ENCODE measurements around the gene TNFSF18.
"Not testable (repeated sequence)": the region's sequence is repeated elsewhere in the genome, so short reads cannot be mapped to it uniquely, and the experiment has no call there.

The TNFSF18 gene

GRCh38 chr1:173050865-173051264 lies at the start of gene TNFSF18:
TSS of gene TNFSF18 (minus strand) at chr1:173050941. CDS start at chr1:173050896, 45 bp downstream.
- H3K4me3 ChIP-seq (ENCODE audit: low read depth, low read length) = no peak within 1 kb of the TSS
- peak; percentile 63 for DNase-seq (ENCODE audit: low read depth)

- DNase-seq (ENCODE audit: low read depth) = no peak
- H3K4me3 ChIP-seq (ENCODE audit: low read depth, low read length) = no peak overlapping the region
These were observed 48.4 kb upstream of the TNFSF18 start for GRCh38 chr1:173099166-173099565.

- no peak overlapping the region for H3K4me3 ChIP-seq (ENCODE audit: low read depth, low read length)
- DNase-seq (ENCODE audit: low read depth) = no peak
These were observed 47.4 kb upstream of the TNFSF18 start for GRCh38 chr1:173098117-173098516.

- peak; percentile 7 for DNase-seq (ENCODE audit: low read depth)
These were observed 46.3 kb upstream of the TNFSF18 start for GRCh38 chr1:173097001-173097400.

GRCh38 chr1:173095632-173096031 lies 44.9 kb upstream of the TNFSF18 start:
- DNase-seq (ENCODE audit: low read depth) = peak; percentile 46
- H3K4me3 ChIP-seq (ENCODE audit: low read depth, low read length) = no peak overlapping the region

More at GRCh38 chr1:173097001-173097400, 46.3 kb upstream of the TNFSF18 start:
- no peak overlapping the region for H3K4me3 ChIP-seq (ENCODE audit: low read depth, low read length)

- no peak for DNase-seq (ENCODE audit: low read depth)
- H3K4me3 ChIP-seq (ENCODE audit: low read depth, low read length) = no peak overlapping the region
These were observed 43.8 kb upstream of the TNFSF18 start for GRCh38 chr1:173094541-173094940.

- no peak for DNase-seq (ENCODE audit: low read depth)
- no peak overlapping the region for H3K4me3 ChIP-seq (ENCODE audit: low read depth, low read length)
These were observed 43.1 kb upstream of the TNFSF18 start for GRCh38 chr1:173093691-173094445.

- DNase-seq (ENCODE audit: low read depth) = no peak
- no peak overlapping the region for H3K4me3 ChIP-seq (ENCODE audit: low read depth, low read length)
These were observed 33.6 kb upstream of the TNFSF18 start for GRCh38 chr1:173084292-173084691.

GRCh38 chr1:173082913-173083312 lies 32.2 kb upstream of the TNFSF18 start:
- H3K4me3 ChIP-seq (ENCODE audit: low read depth, low read length) = no peak overlapping the region
- no peak for DNase-seq (ENCODE audit: low read depth)

GRCh38 chr1:173074217-173074616 lies 23.5 kb upstream of the TNFSF18 start:
- H3K4me3 ChIP-seq (ENCODE audit: low read depth, low read length); DNase-seq (ENCODE audit: low read depth): not testable (repeated sequence)

- H3K4me3 ChIP-seq (ENCODE audit: low read depth, low read length) = no peak overlapping the region
- DNase-seq (ENCODE audit: low read depth) = no peak
These were observed 13.3 kb upstream of the TNFSF18 start for GRCh38 chr1:173064011-173064410.

- no peak for DNase-seq (ENCODE audit: low read depth)
- no peak overlapping the region for H3K4me3 ChIP-seq (ENCODE audit: low read depth, low read length)
These were observed 12.4 kb upstream of the TNFSF18 start for GRCh38 chr1:173063171-173063570.

- peak; percentile 71 for DNase-seq (ENCODE audit: low read depth)
- no peak overlapping the region for H3K4me3 ChIP-seq (ENCODE audit: low read depth, low read length)
These were observed 11.6 kb upstream of the TNFSF18 start for GRCh38 chr1:173062150-173062938.

- no peak for DNase-seq (ENCODE audit: low read depth)
- no peak overlapping the region for H3K4me3 ChIP-seq (ENCODE audit: low read depth, low read length)
These were observed 7.8 kb upstream of the TNFSF18 start for GRCh38 chr1:173058556-173058955.

GRCh38 chr1:173057984-173058383 lies 7.2 kb upstream of the TNFSF18 start:
- H3K4me3 ChIP-seq (ENCODE audit: low read depth, low read length) = no peak overlapping the region
- DNase-seq (ENCODE audit: low read depth) = no peak

- no peak for DNase-seq (ENCODE audit: low read depth)
- no peak overlapping the region for H3K4me3 ChIP-seq (ENCODE audit: low read depth, low read length)
These were observed 5.6 kb upstream of the TNFSF18 start for GRCh38 chr1:173056365-173056764.

- H3K4me3 ChIP-seq (ENCODE audit: low read depth, low read length) = no peak overlapping the region
- DNase-seq (ENCODE audit: low read depth) = no peak
These were observed 2.0 kb upstream of the TNFSF18 start for GRCh38 chr1:173052681-173053196.

GRCh38 chr1:173049322-173049633 lies 1.5 kb downstream of the TNFSF18 start:
- no peak overlapping the region for H3K4me3 ChIP-seq (ENCODE audit: low read depth, low read length)
- no peak for DNase-seq (ENCODE audit: low read depth)

GRCh38 chr1:173048621-173049321 lies 2.0 kb downstream of the TNFSF18 start:
- no peak for DNase-seq (ENCODE audit: low read depth)
- H3K4me3 ChIP-seq (ENCODE audit: low read depth, low read length) = no peak overlapping the region

- no peak overlapping the region for H3K4me3 ChIP-seq (ENCODE audit: low read depth, low read length)
- no peak for DNase-seq (ENCODE audit: low read depth)
These were observed 6.1 kb downstream of the TNFSF18 start for GRCh38 chr1:173044656-173045055.

Measured in skeletal muscle cell (primary cell).